SK-N-MC (cell line): Measurements from ENCODE around the gene FRMPD2.

ENCODE experiments used
- EZH2 ChIP-seq: fragments of 200-600 bp; sonication (generic); IDR thresholded peaks from one replicate; pipeline ENCODE4 v1.6.1; 2017; ENCODE audit warnings: antibody characterized with exemption
- FOXP2 ChIP-seq: optimal IDR thresholded peaks from 2 replicates; pipeline ENCODE3; 2011; ENCODE audit warnings: mild to moderate bottlenecking, moderate library complexity; ENCODE audit not compliant: insufficient read depth; ENCODE audit errors: extremely low read length, control extremely low read depth
- POLR2AphosphoS5 ChIP-seq: IDR thresholded peaks from 2 replicates; pipeline ENCODE4 v1.6.1; 2012; ENCODE audit warnings: mild to moderate bottlenecking, low read depth, low read length, borderline replicate concordance

GRCh38 chr10:48234295-48234694, 40.2 kb downstream of the FRMPD2 start:
- TF ChIP-seq POLR2AphosphoS5 = no peak
- no peak for TF ChIP-seq EZH2
- TF ChIP-seq FOXP2 = no peak
